Stimulated activated CD4-positive, alpha-beta T cell treated with anti-CD3 and anti-CD28 coated beads, Interleukin-1b, Interleukin-23, amount 100 ng/mL, for 4 hours (primary cell): Measurements from ENCODE around the gene CGB1.
"Not testable (repeated sequence)": the region's sequence is repeated elsewhere in the genome, so short reads cannot be mapped to it uniquely, and the experiment has no call there.

Experiments
- DNase-seq, 2 donors: peaks; one replicate each; pipeline ENCODE4 v3.0.0-alpha.2; 2020; ENCODE audit warnings: low read depth in 2 of 2

The CGB1 gene

GRCh38 chr19:49022116-49022515, 14.6 kb downstream of the CGB1 start:
- no peak for DNase-seq

- no peak for DNase-seq
These were observed 15.5 kb downstream of the CGB1 start for GRCh38 chr19:49020931-49021895.

GRCh38 chr19:49020342-49020741, 16.4 kb downstream of the CGB1 start:
- no peak for DNase-seq

DNA sequence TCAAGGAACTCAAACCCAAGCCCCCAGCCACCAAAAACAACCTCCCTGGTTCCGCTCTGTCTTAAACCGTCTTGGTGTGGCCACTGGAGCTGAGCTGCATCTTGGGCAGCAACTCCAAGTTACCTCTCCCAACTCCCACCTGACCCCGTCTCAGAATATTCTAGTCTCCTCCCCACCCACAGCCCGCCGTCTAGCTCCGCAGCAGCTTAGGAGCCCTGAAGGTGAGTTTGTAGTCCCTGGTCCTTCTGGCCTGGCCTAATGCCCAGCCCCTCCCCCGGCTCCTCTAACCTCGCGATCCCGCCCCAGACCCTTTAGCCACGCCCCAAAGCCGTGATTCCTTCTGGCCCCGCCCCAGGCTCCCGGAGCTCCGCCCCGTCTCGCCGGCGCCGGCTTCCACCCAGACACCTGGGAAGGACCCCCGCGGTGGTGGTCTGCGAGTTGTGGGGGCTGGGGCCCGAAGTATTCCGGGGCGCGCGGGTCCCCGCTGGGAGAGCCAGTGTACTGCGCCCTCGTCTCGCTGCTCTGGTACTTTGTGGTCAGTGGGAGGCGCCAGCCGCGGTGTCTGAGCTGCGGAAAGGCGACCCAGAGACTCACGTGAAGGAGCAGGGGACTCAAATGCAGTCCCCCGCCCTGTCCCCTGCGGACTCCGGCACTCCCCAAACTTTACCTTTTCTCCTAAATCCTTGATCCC, 17.3 kb downstream of the CGB1 start:
- peak; percentile 47 to 64 for DNase-seq

DNA sequence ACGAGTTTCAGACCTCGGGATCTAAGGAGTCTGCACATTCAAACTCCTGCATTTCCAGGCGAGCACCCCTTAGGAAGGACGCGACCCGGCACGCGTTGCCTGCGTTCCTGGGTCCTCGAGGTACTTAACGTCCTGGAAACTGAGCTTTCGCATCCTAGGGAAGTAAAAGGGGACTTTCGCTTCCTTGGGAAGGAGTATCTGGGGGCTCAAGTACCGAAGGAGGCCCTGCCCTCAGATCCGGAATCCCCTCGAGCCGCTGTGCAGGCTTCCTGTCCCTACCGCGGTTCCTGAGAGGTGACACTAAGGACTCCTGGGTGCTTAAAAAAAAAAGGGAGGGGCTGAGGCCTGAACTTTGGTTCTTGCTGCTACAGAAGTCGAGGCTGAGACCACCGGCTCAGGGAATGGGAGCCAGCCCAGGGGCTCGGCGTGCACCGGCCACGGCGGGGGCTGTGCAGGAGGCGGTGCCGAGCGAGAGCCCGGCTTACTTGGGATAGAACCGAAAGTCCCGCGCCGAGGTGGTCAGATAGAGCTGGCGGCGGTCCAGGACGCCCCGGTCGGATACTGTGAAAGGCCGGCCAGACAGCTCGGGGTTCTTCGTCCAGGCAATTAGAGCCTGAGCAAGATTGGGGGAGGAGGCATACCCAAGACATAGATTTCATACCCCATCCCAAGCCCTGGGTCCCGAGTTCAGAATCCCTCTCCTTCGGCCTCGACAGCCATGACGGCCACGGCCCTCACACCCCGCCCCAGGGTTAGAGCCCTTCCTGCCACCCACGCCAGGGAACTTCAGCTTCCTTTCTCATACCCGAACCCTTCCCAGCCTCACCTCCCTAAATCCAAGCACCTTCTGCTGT, 18.1 kb downstream of the CGB1 start:
- DNase-seq, result not testable (repeated sequence)

DNA sequence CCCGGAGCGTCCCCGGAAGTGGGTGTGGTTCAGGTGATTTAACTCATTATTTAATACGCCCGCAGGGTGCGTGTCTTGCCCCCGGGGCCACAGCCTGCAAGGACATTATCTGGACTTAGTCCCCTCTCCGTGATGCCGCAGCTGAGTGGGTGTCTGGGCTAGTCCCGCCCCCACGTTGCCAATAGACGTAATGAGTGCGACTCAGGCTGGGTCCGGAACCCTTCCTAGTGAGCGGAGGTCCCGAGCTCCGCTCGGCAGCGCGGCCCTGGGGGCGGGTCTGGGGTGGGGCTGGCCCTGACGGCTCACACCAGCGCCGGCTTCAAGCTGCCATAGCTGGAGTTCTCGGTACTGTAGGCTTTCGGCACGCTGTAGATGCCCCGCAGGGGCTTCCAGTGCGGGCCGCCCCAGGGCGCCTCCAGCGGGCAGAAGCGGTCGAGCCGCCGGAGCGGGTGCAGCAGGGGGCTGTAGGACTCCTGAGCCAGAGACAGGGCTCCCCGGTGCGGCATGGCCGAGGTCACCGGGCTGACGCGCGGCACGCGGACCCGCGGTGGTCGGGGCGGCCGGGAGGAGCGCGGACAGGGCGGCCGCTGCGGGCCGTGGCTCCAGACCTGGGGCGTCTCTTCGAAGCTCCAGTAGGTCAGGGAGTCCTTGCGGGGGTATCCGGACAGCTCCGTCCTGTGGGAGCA, 18.9 kb downstream of the CGB1 start:
- DNase-seq, result peak; percentile 43 to 51

GRCh38 chr19:49017041-49017665, 19.5 kb downstream of the CGB1 start, which contains the start of gene LHB:
Gene LHB (minus strand): TSS chr19:49017091. CDS start chr19:49017081, 10 bp downstream.
- no peak for DNase-seq

- no peak for DNase-seq
These were observed 20.4 kb downstream of the CGB1 start for GRCh38 chr19:49016067-49016839.

GRCh38 chr19:49014870-49015255, 21.8 kb downstream of the CGB1 start:
- no peak for DNase-seq

GRCh38 chr19:49014123-49014869, 22.4 kb downstream of the CGB1 start:
- no peak for DNase-seq

DNA sequence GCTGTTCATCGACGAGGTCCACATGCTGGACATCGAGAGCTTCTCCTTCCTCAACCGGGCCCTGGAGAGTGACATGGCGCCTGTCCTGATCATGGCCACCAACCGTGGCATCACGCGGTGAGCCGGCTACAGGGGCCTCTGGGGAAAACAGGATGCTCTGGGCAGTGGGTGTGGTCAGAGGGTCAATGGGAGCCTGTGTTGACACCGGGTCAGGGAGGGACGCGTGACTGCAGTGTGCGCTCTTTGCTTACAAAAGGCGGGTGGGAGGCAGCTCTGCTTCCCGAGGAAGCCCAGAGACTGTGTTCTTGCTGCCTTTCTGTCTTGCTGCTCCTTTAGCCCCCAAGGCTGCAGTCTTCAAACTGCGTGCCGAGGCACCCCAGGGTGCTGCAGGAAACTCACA, 25.5 kb downstream of the CGB1 start:
- DNase-seq, result no peak

DNA sequence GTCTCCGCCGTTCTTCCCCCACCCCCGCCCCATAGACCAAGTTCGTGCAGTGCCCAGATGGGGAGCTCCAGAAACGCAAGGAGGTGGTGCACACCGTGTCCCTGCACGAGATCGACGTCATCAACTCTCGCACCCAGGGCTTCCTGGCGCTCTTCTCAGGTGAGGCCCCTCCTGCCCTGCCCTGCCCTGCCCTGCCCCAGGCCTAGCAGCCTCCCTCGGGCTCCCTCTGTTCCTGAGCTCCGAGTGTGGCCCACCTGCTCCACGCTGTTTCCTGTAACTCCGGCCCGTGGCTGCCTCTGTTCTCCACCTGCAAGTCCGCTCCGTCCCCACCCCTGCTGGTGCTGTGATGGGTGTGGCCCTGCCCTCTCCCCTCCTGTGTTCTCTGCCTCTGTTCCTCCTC, 26.2 kb downstream of the CGB1 start:
- no peak for DNase-seq

DNA sequence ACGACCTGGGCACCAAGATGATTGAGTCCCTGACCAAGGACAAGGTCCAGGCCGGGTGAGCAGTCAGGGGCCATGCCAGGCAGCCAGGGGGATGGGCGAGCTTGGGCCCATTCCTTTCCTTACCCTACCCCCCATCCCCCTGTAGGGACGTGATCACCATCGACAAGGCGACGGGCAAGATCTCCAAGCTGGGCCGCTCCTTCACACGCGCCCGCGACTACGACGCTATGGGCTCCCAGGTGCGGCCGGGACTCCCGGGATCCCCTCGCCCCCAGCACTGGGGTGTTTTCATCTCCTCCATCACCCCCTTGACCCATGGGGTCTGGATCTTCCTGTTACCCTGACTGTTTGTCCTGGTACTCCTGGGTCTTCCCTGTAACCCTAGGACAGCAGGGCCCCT, 26.9 kb downstream of the CGB1 start:
- no peak for DNase-seq

- no peak for DNase-seq
These were observed 29.8 kb downstream of the CGB1 start for GRCh38 chr19:49006905-49007304.

DNA sequence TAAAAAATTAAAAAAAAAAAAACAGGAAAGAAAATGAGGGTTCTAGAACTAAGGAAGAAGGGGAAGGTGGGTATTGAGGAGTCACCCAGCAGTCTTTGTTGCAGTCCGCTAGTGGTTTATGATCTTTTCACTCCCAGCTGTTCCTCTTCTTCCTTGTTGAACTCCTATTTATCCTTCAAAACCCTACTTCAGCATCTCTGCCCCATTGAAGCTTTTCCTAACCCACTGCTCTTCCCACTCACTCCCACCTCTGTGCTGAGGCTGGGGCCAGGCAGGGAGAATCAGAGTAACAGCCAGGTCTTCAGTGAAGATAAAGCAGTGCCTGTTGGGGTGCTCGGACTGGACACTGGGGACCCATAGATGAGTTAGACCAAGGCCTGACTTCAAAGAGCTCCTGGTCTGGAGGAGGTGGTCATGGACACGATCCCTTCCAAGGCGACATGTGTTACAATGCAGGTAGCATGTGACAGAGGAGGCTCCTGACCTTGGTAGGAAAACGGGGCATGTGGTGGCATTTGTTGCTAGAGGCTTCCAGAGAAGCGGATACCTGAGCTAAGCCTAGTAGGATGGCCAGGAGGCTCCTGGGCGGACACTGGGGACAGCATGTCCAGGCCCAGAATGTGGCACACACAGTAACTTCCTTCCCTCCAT, 31.6 kb downstream of the CGB1 start:
- DNase-seq, result no peak

GRCh38 chr19:49004133-49004532, 32.6 kb downstream of the CGB1 start:
- DNase-seq, result no peak

DNA sequence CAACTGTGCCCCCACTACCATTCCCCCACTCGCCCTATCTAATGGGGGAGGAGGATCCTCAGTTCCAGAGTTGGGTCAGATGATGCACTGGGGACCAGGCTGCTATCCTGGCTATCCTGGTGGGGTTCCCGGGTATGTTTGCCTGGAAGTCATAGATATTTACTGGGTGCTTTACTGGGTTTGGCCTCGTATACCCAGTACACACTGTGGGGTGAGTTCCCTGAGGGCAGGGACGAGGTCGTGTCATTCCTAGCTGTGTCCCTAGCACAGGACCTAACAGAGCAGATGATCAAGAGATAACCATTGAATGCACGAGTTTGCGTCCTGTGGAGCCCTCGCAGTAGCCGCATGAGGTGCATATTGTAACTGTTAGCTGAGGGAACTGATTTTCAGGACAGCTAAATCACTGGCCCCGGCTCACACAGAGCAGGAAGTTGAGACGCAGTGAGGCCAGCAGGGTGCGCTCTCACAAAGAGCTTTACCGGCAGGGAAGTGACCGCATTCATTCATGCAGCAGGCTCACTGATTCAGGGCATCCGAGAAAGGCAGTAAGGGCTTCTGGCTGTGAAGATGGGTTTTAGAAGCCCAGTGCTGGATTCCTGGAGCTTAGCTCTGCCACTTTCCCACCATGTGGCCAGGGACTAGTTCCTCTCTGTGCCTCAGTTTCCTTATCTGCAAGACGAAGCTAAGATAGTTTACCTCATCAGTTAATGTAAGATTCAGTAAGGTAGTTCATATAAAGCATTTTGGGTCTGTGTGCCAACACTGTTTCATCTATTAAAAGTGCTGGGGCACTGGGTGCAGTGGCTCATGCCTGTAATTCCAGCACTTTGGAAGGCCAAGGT, 37.0 kb downstream of the CGB1 start:
- peak; percentile 47 to 62 for DNase-seq

GRCh38 chr19:48997972-48998371, 38.7 kb downstream of the CGB1 start:
- no peak for DNase-seq
